Gastroesophageal sphincter (tissue), 4 donors: ENCODE data around the gene CCDC197. TPM values are rescaled to one million over a fixed set of nuclear protein-coding genes. Genes with fewer than 3 reads are reported as not detected.

Experiments used
- ATAC-seq: fragments of 150-250 bp; one replicate; pipeline ENCODE4 v1.9.1; 2016; ENCODE audit warnings: mild to moderate bottlenecking, moderate library complexity
- H3K27ac ChIP-seq, 4 donors: fragments of 200-600 bp; sonication (generic) in 3 of 4; 1 replicate in 3 of 4; 2 replicates in 1 of 4; pipeline ENCODE4 v1.5.1; 2016 to 2019
- H3K27me3 ChIP-seq: fragments of 200-600 bp; sonication (generic); one replicate; pipeline ENCODE4 v1.5.1; 2019
- H3K36me3 ChIP-seq, 2 donors: fragments of 200-600 bp; sonication (generic); one replicate each; pipeline ENCODE4 v1.5.1; 2019; ENCODE audit warnings: control low read depth in 1 of 2
- H3K4me1 ChIP-seq, 3 donors: fragments of 200-600 bp; sonication (generic); 1 replicate in 2 of 3; 2 replicates in 1 of 3; pipeline ENCODE4 v1.5.1; 2016 to 2019; ENCODE audit warnings: control low read depth in 2 of 3
- H3K4me3 ChIP-seq, 2 donors: fragments of 200-600 bp; sonication (generic); one replicate each; pipeline ENCODE4 v1.5.1; 2019; ENCODE audit warnings: mild to moderate bottlenecking in 1 of 2, moderate library complexity in 1 of 2
- H3K9me3 ChIP-seq, 3 donors: fragments of 200-600 bp; sonication (generic); one replicate each; pipeline ENCODE4 v1.5.1; 2017 to 2019; ENCODE audit warnings: control low read depth in 2 of 3
- EP300 ChIP-seq: sonication (generic); formaldehyde crosslinking; IDR thresholded peaks from one replicate; pipeline ENCODE4 v1.6.1; 2017; ENCODE audit warnings: antibody characterized with exemption, mild to moderate bottlenecking
- POLR2A ChIP-seq, 2 donors: fragments of 450-650 bp; IDR thresholded peaks; one replicate each; pipeline ENCODE4 v1.6.1; 2017; ENCODE audit warnings: antibody characterized with exemption in 2 of 2, mild to moderate bottlenecking in 2 of 2, moderate library complexity in 1 of 2
- POLR2AphosphoS5 ChIP-seq: sonication (generic); formaldehyde crosslinking; IDR thresholded peaks from one replicate; pipeline ENCODE4 v1.6.1; 2017; ENCODE audit warnings: antibody characterized with exemption
- WGBS, 2 donors: methylation state at CpG; one replicate each; pipeline ENCODE4 v1.1.5; 2018; ENCODE audit warnings: low coverage in 1 of 2; 5-methylcytosine and 5-hydroxymethylcytosine counted together
- total RNA-seq, 4 donors: library from RNA; depleted of rRNA; stranded (reverse); fragments of >200 nt; gene quantifications; one replicate each; pipeline ENCODE4 v1.1.0, GENCODE V29; 2016
- TF ChIP-seq, protein P1 (sequence below), 4 experiments: fragments of 200-600 bp in 2 of 4; fragments of 450-650 bp in 2 of 4; sonication (generic) in 1 of 4; IDR thresholded peaks; one replicate each; pipeline ENCODE4 v1.5.1; 2017 to 2019; ENCODE audit warnings: antibody characterized with exemption in 4 of 4, mild to moderate bottlenecking in 2 of 4, moderate library complexity in 2 of 4

The CCDC197 gene
- total RNA-seq, 4 donors from 2014 or later: not detected

DNA sequence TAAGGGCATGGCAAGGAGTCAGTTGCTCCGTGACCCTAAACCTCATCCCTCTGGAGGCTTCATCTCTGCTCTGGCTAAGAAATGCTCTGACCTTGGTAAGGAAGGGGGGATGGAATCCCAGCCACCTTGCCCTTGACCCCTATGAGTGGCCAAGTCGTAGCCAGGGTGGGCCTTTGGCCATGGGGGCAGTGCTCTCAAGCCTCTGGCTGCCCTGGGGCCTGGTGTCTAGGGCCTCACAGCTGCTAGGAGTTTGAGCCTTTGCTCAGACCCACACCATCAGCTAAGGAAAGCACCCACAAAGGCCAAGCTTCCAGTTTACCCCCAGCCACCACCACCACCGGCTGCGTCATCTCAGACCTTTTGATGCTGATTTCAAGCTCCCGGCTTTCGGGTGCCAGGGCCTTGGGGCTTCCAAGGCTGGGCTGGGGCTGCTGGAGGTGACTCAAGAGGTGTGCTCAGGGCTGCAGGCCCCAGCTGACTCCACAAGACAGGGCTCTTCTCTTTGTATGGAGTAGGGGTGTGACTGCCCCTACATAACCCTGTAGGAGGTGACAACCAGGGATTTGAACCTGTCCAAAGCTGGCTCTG lies 24.4 kb upstream of the CCDC197 start:
- no peaks in the 10 kb centered on the region for H3K27me3 ChIP-seq
- H3K27ac ChIP-seq: peak overlapping the region; percentile 87 to 99 (median 92)
- no peak for ATAC-seq
- TF ChIP-seq POLR2AphosphoS5 (peak; percentile 48), POLR2A (IDR thresholded peaks at IDR 0.05) (no peak)
- H3K36me3 ChIP-seq: no peaks in the 10 kb centered on the region
- WGBS, 2 donors: 0 to 53% methylated on average over 1 to 4 of the region's 6 CpGs
- no peaks in the 10 kb centered on the region for H3K9me3 ChIP-seq
- peak overlapping the region in 1 of 2 donors; percentile 47 for H3K4me3 ChIP-seq
- peaks cover 7 to 89% (median 8%) of the 10 kb centered on the region in 3 donors for H3K4me1 ChIP-seq

DNA sequence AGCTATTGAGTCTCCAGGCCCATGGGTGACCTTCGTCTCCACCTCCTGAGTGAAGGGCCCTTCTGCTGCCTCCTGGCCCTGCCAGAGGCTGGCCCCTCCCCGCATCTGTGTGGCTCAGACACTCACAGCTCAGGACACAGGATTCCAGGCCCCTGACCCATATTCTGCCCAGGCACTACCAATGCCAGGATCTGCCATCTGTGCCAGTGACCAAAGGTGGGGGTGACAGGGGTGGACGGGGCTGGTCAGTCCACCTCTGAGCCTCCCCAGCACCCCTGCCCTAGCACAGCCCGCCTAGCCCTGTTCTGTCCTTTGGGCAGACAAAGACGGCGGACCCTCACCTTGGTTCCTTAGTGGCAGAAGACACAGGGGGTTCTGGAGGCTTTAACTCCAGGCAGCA lies 23.5 kb upstream of the CCDC197 start:
- no peak for ATAC-seq

DNA sequence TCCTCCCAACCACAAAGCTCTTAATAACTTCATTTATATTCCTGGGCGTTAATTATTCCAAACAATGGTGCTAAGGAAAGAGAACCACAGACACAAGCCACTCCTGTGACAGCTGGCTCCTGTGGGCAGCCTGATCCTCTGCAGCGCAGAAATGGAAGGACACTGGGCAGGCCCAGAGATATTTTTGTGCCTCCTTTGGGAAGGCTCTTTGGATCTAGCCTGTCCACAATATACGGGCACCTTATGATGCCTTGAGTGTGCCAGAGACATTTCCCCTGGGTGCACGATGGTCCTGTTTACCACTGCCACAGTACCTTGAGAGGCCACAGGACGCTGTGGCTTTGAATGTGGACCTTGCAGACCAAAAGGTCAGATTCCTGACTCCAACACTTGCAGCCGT lies 22.8 kb upstream of the CCDC197 start:
- Histone ChIP-seq H3K9me3 (no peaks in the 10 kb centered on the region), H3K4me1 (peaks cover 7 to 86% (median 8%) of the 10 kb centered on the region in 3 donors), H3K27ac (peak overlapping the region; percentile 87 to 99 (median 92)), H3K4me3 (peak overlapping the region; percentile 47 to 69), H3K36me3 (no peaks in the 10 kb centered on the region), H3K27me3 (no peaks in the 10 kb centered on the region)
- no peak for ATAC-seq
- WGBS, 2 donors: 37 to 55% methylated on average over 2 of the region's 6 CpGs
- no peak for TF ChIP-seq POLR2AphosphoS5
- TF ChIP-seq, protein P1, sequence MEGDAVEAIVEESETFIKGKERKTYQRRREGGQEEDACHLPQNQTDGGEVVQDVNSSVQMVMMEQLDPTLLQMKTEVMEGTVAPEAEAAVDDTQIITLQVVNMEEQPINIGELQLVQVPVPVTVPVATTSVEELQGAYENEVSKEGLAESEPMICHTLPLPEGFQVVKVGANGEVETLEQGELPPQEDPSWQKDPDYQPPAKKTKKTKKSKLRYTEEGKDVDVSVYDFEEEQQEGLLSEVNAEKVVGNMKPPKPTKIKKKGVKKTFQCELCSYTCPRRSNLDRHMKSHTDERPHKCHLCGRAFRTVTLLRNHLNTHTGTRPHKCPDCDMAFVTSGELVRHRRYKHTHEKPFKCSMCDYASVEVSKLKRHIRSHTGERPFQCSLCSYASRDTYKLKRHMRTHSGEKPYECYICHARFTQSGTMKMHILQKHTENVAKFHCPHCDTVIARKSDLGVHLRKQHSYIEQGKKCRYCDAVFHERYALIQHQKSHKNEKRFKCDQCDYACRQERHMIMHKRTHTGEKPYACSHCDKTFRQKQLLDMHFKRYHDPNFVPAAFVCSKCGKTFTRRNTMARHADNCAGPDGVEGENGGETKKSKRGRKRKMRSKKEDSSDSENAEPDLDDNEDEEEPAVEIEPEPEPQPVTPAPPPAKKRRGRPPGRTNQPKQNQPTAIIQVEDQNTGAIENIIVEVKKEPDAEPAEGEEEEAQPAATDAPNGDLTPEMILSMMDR (IDR thresholded peaks at IDR 0.05): no peak
- no peak for TF ChIP-seq POLR2A (IDR thresholded peaks at IDR 0.05)
- TF ChIP-seq EP300: no peak

More for the DNA sequence above, 23.5 kb upstream of the CCDC197 start:
- Histone ChIP-seq H3K36me3 (no peaks in the 10 kb centered on the region), H3K27me3 (no peaks in the 10 kb centered on the region), H3K4me3 (peak overlapping the region; percentile 47 to 69), H3K9me3 (no peaks in the 10 kb centered on the region), H3K27ac (peak overlapping the region; percentile 87 to 99 (median 92)), H3K4me1 (peaks cover 7 to 89% (median 8%) of the 10 kb centered on the region in 3 donors)
- TF ChIP-seq, protein P1 (IDR thresholded peaks at IDR 0.05): no peak
- TF ChIP-seq POLR2AphosphoS5 (peak; percentile 26), POLR2A (IDR thresholded peaks at IDR 0.05) (no peak), EP300 (no peak)
- WGBS, 2 donors: 60% methylated on average over 2 of the region's 6 CpGs; no CpG with 5 or more reads in 1 of the 2 donors

DNA sequence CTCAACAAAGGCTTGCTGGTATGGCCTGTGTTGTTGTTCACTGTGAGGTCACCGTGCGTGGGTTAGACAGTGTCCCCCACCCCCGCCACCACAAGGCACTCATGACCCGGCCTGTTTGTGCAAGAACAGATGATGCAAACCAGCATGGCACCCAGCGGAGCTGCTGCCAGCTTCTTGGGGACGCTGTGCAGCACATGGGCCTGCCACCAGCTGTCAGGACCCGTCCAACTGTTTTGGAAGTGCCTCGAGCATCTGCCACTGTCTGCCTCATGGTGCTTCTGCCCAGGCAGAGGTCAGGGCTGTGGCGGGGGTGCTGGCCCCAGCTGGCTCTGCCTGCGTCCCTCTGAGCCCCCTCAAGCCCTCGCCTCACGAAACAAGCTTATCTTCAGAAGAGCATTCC lies 22.3 kb upstream of the CCDC197 start:
- peak overlapping the region; percentile 47 to 69 for H3K4me3 ChIP-seq
- TF ChIP-seq EP300 (no peak), POLR2A (IDR thresholded peaks at IDR 0.05) (no peak), POLR2AphosphoS5 (no peak)
- TF ChIP-seq, protein P1 (IDR thresholded peaks at IDR 0.05): no peak
- no peaks in the 10 kb centered on the region for H3K27me3 ChIP-seq
- no peaks in the 10 kb centered on the region for H3K36me3 ChIP-seq
- no peaks in the 10 kb centered on the region for H3K9me3 ChIP-seq
- peaks cover 3 to 83% (median 5%) of the 10 kb centered on the region in 3 donors for H3K4me1 ChIP-seq
- ATAC-seq: no peak
- 18% methylated on average over 4 of the region's 12 CpGs; no CpG with 5 or more reads in 1 of the 2 donors for WGBS, 2 donors
- peak overlapping the region; percentile 87 to 99 (median 92) for H3K27ac ChIP-seq

DNA sequence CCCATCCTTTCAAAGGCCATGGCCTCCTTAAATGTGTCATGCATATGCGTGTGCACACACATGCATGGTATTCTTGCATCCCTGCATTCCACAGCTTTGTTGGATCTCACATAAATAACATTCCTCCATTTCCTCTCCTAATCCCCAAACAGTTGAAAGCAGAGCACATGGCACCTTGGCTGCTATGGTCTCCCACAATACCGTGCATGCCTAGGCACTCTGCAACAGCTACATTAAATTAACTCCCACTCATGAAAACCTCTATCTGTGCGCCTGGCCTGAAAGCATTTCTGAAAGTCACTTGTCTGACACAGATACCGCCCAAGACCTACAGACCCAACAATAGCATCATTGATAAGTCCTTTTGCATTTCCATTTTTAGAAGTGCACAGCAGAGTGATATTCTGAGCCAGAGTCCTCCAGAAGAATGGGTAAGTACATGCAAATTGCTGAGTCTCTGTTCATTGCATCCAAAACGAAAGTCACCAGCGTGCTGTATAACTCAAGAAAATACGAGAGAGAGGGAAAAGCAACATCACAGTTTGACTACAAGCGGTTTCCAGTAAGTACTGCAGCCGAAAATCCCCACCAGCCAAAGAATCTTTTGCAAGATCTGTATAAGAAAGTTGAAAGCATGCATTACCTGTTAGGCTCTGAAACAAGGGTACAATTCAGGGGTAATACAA lies 21.2 kb upstream of the CCDC197 start:
- 16 to 20% methylated on average over 8 to 9 of the region's 9 CpGs for WGBS, 2 donors
- H3K9me3 ChIP-seq: no peaks in the 10 kb centered on the region
- H3K36me3 ChIP-seq: no peaks in the 10 kb centered on the region
- ATAC-seq: no peak
- peak overlapping the region; percentile 87 to 99 (median 92) for H3K27ac ChIP-seq
- no peaks in the 10 kb centered on the region for H3K27me3 ChIP-seq
- no peak for TF ChIP-seq EP300
- TF ChIP-seq, protein P1 (IDR thresholded peaks at IDR 0.05): peak in 1 of 4 experiments; percentile 44
- no peak for TF ChIP-seq POLR2AphosphoS5
- TF ChIP-seq POLR2A (IDR thresholded peaks at IDR 0.05): no peak
- peaks cover 3 to 83% (median 9%) of the 10 kb centered on the region in 3 donors for H3K4me1 ChIP-seq
- H3K4me3 ChIP-seq: peak overlapping the region; percentile 47 to 69
